Left colon (tissue), 2 donors: ENCODE data around the gene RAB5B. TPM values are rescaled to one million over a fixed set of nuclear protein-coding genes. Genes with fewer than 3 reads are reported as not detected.
A peak's percentile ranks its signal among the peaks of the same experiment; 100 is the strongest.

ENCODE experiments used
- ATAC-seq: fragments of 200-7000 bp; cut with Tn5 transposase; one replicate; pipeline ENCODE4 v1.9.1; 2020; ENCODE audit warnings: mild to moderate bottlenecking, moderate library complexity
- DNase-seq, 2 donors: peaks; one replicate each; pipeline ENCODE4 v3.0.0-alpha.2; 2020
- intact Hi-C, 2 donors: fragments of 100-400 bp; cut with DNase I in 1 of 2; cut with micrococcal nuclease in 1 of 2; formaldehyde crosslinking; loops; one replicate each; pipeline versions ENCODE4 v1.11.2 to v1.14.0; 2022; cut with DNase I, micrococcal nuclease
- long read RNA-seq: library from polyadenylated mRNA; unstranded; transcript quantifications from one replicate; pipeline ENCODE4 v2.0.0, GENCODE V29; 2021
- total RNA-seq, 2 donors: library from RNA; stranded (reverse); fragmentation: NEBNext Ultra II Directional; extraction: Animal tissue kit (Norgen Biotek cat#: 25700); gene quantifications; one replicate each; pipeline ENCODE4 v1.2.1, GENCODE V29; 2021
- donor health status: DM: no; HTN: no; CAD: no.
- donor health status: DM: yes; HTN: yes; CAD: no.

The RAB5B gene, protein sequence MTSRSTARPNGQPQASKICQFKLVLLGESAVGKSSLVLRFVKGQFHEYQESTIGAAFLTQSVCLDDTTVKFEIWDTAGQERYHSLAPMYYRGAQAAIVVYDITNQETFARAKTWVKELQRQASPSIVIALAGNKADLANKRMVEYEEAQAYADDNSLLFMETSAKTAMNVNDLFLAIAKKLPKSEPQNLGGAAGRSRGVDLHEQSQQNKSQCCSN
- total RNA-seq, result 100 to 1,000 TPM; 149 to 169 TPM
- long read RNA-seq, full-length matches to known transcripts, result 5 of 37 reads
- long read RNA-seq, partial matches to known transcripts, result 3 of 37 reads
- long read RNA-seq, other reads (novel, unspliced or antisense), result 29 of 37 reads

DNA sequence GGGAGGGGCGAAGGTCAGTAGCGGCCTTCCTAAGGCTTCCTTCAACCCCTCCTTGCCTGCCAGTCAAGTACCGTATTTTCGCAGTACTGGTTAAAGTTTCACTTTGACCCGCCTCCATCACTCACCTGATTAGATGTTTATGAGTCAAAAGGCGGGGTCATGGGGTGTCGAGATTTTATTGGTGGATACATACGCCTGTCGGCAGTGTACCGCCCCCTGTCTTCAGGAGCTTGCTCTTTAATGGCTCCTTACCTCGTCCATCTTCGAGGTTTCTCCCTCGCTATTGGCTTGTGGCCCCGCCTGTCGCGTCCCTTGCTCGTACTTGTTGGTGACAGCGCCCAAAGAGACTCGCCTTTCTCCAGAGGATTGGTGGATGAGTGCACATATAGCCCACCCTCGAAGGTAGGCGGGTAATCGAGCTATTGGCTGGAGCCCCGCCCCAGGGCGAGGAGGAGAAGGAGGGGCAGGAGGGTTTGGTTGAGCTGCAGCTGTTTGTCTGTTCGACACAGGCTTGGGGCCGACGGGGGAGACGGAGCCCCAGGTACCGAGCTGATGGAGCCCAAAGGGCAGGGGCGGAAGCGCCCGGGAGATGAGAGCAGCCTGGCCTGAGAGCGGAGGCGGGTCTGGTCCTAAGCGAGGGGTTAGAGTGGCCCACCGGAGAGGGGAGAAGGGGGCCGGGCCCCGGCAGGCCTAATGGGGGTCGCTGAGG lies at the start of gene RAB5B:
TSS of gene RAB5B (plus strand) at position 480 of the 709 bp plus-strand sequence. CDS start 12,883 bp downstream, outside the sequence.
- intact Hi-C loops, result loop anchor here in 1 of 2 donors (5.0 kb wide), 1 partner anchor 41 kb away; the partner anchor contains the start of gene DGKA
- DNase-seq (peak; percentile 97 to 100), ATAC-seq (peak; percentile 84)

DNA sequence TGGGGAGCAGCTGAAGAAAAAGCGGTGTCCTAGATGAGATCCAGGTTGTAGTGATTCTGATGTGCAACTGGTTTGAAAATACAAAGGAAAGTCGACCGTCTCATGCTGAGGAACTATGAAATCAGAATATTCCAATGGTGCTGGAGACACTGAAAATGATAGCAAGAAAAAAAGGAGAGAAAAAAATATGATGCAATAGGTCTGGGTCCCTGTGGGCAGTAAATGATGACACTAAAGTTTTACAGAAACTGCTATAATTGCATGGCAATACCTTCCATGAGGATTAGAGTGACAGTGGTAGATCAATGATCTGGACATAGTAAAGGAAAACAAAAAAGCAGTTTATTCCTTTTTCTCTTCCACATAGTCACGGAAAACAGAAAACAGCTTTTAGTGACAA lies 48.5 kb upstream of the RAB5B start:
- ATAC-seq (no peak), DNase-seq (no peak)
- intact Hi-C loops, result loop anchor here in 1 of 2 donors (10.0 kb wide), 1 partner anchor 101 kb away; the partner anchor contains the start of gene DNAJC14

DNA sequence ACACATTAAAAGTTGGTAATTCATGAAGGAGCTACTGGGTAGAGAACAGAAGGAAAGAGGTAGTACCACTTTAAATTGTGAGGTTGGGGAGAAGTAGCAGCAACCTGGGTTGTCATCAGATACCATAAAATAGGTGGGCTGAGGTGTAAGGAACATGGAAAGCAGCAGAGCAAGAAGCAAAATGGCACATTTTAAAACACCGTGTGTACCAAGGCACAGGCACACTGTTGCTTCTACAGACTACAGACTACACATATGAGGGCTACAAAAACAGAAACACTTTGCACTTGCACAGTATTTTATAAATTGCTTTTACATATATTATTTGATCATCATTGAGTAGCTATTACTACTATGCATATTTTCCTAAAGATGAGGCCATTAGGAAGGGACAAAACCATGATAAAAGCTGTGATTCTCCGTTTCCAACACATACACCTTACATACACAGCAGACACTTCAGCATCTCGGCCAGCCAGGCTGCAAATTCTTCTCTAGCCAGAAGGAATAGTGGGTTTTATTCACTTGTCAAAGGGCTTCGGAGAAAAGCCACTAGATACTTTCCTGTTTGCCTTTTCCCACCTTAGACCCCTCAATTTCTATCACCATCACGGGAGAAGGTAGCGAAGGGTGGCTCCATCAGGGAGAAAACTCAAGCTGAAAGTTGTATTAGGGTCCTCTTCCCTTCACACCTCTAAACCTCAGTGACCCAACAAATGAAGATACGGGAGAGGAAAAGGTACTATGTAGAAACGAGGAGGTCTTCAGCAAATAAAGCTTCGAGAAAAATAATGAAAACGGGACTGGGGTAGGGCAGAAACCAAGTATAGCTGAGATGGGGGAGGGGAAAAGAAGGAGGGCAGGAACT lies 47.8 kb upstream of the RAB5B start:
- ATAC-seq, result no peak
- intact Hi-C loops, result loop anchor here in 1 of 2 donors (10.0 kb wide), 1 partner anchor 101 kb away; the partner anchor contains the start of gene DNAJC14
- DNase-seq, result no peak

DNA sequence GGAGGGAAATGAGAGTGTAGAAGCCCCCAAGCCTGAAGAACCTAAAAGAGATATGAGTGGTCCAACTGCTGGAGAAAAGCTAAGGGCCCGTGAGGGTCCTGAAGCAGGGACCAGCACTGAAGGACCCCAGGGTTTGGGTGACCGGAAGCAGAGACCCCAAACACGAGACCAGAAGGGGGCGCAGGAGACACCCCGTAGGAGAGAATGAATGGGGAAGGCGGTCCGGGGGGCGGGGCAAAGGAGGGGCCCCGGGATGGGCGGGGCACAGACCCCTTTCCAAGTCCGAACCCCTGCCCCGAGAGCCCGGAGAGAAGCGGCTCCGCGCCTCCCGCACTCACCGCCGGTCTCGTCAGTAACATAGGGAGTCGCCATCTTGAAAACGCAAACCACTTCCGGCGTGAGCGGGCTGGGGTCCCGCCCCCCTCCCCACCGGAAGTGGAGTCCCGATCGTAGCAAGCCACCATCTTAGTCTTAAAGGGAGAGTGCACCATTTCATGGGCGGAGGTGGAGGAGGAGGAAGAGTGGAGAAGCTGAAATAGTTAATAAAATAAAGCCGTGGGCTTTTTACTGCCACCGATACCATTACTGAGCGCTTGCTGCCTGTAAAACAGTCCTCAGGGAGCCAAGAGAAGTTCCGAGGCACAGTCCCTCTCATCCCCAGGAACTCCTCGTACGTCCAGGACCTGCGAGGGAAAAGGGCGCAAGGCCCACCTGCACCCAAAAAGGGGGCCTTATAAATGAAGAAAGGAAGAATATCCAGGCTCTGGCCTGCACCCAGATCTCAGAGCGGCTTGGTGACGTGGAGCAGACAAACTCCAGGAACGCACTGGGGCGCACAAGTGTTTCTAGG lies 46.9 kb upstream of the RAB5B start:
- intact Hi-C loops, result loop anchor here in 1 of 2 donors (10.0 kb wide), 1 partner anchor 102 kb away; the partner anchor contains the start of gene DNAJC14

DNA sequence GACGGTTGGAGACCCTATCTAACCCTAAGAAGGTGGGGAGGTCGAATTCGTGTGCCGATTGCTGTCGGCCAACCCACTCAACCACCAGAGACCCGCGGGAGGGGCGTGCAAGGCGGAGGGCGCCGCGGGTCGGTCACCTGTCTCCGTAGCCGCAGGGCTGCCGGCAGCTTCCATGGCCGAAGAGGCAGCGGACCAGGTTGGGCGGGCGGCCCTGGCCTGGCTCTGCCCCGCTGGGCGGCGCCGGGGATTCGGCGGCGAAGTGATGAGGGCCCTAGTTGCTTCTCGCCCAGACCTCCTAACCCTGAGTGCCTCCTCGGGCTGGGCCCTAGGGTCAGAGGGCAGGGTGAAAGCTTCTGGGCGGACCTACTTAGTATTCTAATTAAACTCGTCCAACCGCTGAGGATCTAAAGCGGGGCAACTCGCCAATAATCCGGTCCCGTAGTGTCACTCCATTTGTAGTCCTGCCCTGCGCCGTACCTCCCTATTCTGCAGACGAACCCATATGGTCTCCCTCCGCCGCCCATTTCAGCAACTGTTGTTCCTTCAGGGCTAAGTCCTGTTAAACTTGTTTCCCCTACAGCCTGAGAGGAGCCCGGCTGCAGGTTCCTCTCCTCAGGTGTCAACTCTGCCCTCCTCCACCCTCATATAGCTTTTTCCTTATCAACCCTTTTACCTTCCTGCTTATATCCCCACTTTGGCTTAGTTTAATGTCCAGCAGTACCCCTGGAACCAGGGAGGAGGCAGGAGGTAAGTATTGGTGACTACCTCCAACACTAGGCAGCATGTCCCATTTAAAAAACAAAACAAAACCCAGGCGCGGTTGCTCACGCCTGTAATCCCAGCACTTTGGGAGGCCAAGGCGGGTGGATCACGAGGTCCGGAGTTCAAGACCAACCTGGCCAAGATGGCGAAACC lies 46.0 kb upstream of the RAB5B start, which contains the start of gene PYM1:
TSS of gene PYM1 (minus strand) at position 307 of the 915 bp plus-strand sequence. CDS start at position 174, 133 bp downstream.
- ATAC-seq (peak; percentile 47), DNase-seq (peak; percentile 91 to 95)
- intact Hi-C loops, result loop anchor here in 1 of 2 donors (10.0 kb wide), 1 partner anchor 103 kb away; the partner anchor contains the start of gene DNAJC14

More for the DNA sequence above, 46.9 kb upstream of the RAB5B start:
- peak; percentile 63 for ATAC-seq
- DNase-seq, result peak; percentile 87 to 96

DNA sequence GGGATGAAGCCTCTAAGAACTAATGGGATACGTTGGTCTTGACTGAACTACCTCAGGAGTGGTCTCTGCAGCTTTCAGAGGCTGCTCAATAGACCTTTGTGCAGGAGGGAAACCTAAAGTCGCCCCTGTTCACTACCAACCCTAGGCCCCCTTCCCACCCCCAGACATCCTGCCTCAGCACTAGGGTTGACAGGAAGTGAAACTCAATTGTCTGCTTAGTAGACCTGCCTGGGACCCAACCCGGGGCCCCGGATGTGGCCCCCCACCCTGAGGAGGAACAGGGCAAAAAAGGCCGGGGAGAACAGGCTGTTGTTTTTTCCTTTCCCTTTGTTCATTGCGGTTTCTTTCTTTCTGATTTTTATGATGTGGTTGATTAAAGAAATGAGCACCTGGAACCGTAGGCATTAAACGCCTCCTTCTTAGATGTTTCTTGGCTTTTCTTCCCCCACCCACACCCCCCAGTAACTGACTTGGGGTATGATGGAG lies 44.5 kb upstream of the RAB5B start:
- intact Hi-C loops, result loop anchor here in 1 of 2 donors (10.0 kb wide), 1 partner anchor 105 kb away; the partner anchor contains the start of gene DNAJC14
- DNase-seq (peak; percentile 47 to 66), ATAC-seq (no peak)

DNA sequence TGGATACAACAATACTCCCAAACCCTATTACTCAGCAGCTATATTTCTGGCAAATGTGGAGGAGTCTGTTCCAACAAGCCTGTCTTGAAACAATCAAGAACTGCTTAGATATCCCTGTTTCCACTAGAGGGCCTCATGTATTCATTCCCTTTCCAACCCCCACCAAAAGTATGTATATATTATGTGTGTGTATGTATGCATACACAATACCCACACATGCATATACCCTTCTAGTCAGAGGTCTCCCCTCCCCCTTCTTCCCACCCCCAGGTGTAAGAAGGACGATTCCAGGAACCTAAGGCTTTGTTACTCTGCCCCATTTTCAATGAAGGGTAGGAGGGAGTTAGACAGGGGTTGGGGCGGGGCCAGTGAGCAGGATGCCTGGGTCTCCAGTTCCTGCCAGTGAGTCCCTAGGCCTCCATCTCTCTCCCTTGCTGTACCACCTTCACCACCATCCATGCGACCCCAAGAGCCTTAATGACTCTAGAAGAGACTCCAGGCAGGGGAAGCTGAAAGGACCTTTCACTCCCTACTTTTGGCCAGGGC lies 43.0 kb upstream of the RAB5B start, which contains the start of gene DGKA:
TSS of gene DGKA (plus strand) at position 392 of the 546 bp plus-strand sequence. CDS start 5,342 bp downstream, outside the sequence.
- DNase-seq (peak; percentile 67 to 76), ATAC-seq (peak; percentile 30)
- intact Hi-C loops, result loop anchor here in 1 of 2 donors (5.0 kb wide), 1 partner anchor 41 kb away; the partner anchor contains the start of gene RAB5B

DNA sequence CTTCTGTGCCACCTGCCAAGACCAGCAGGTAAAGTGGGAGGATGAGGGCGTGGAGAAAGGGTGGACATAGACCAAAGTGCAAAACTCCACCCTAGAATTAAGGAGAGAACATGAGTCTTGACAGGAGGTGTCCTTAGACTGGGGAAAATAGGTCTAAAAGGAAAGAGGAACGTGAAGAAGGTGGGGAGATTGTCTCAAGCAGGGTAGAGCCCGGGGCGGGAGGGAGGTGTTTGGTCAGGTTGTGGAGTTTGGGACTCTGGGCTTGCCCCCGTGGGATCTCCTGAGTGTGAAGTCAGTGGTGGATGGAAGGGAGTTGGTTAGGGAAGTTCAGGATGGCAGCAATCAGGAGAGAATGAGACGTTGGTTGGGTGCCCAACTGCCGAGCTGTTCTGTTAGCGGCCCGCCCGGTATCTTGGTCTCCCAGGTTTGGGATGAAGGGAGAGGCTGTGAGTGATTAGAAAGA lies 42.5 kb upstream of the RAB5B start:
- ATAC-seq (peak; percentile 49), DNase-seq (peak; percentile 42 to 56)
- intact Hi-C loops, result loop anchor here in 1 of 2 donors (5.0 kb wide), 1 partner anchor 41 kb away; the partner anchor contains the start of gene RAB5B

DNA sequence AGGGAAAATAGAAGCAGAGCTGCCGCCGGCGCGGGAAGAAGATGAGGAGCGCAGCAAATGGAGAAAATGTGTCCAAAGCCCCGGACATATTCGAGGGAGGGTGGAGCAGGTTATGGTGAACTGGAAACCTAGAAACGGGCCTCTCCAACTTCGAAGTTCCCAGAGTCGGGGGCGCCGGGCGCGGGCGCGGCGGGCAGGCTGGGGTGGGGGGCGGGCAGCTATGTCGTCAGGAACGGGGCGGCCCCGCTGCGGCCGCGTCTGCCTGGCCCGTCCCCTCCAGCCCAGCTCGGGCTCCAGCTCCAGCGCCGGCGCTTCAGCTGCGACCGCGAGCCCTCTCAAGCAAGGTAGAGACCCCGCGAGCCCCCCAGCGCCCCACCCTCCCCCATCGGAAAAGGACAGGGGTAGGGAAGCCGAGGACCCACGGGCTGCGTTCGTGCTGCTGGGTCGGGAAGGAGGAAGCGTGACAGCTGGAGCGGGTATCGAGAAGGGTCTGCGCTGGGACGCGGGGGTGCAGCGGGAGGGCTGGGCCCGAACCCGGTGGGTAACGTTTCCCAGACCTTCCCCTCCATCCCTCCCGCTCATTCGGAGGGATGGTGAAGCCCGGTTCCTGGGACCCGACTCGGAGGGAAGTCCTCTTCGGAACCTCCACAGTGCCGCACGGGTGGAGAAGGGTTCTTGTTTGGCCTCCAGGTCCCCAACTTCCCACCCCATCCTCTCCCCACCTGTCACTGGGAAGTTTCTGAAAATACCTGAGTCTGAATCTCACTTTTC lies 41.9 kb upstream of the RAB5B start:
- DNase-seq, result peak; percentile 68 to 77
- peak; percentile 39 for ATAC-seq
- intact Hi-C loops, result loop anchor here in 1 of 2 donors (5.0 kb wide), 1 partner anchor 40 kb away; the partner anchor contains the start of gene RAB5B

DNA sequence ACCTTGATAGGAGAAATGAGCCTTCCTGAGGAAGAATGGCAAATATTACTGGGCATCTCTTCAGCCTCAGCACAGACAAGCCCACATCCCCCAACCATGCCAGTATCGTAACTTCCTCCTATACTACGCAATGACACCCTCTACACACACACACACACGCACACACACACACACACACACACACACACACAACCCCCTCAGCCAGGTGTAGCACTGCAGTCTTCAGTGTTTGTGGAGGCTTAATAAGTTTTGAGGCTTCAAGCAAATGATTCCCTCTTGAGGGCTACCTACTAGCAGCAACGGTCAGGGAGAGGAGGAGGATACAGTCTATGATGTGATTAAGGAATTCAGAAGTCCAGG lies 41.3 kb upstream of the RAB5B start:
- intact Hi-C loops, result loop anchor here in 1 of 2 donors (5.0 kb wide), 1 partner anchor 40 kb away; the partner anchor contains the start of gene RAB5B
- ATAC-seq, result peak; percentile 31
- DNase-seq, result peak; percentile 52 to 55

DNA sequence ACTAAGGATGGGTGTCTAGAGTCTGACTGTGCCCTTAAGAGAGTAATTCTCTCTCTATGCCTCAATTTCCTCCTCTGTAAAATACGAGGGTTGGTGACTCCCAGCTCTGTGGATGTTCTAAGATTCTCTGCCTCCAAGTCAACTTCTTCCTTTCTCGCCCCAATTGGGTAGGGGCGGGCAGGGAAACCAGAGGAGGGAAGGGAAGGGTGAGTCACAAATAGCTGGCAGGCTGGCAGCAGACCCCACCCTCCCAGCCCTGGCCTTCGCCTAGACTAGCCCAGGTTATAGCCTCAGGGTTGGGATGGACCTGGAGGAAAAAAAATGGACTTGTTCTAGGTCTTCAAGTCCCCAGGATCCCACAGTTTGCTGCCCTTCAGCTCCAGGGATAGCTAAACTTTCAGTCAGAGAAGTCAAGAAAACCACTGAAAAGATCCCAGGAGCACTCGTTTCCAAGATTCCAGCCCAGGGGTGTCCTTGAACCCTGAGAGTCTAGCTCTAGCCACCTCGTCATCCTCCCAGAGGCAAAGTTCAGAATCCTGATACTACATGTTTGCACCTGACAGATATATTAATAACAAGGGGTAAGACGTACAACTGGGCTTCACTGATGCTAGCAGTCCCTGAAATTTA lies 40.6 kb upstream of the RAB5B start:
- intact Hi-C loops, result loop anchor here in 1 of 2 donors (5.0 kb wide), 1 partner anchor 39 kb away; the partner anchor contains the start of gene RAB5B
- DNase-seq, result peak; percentile 47 to 65
- ATAC-seq, result peak; percentile 44

DNA sequence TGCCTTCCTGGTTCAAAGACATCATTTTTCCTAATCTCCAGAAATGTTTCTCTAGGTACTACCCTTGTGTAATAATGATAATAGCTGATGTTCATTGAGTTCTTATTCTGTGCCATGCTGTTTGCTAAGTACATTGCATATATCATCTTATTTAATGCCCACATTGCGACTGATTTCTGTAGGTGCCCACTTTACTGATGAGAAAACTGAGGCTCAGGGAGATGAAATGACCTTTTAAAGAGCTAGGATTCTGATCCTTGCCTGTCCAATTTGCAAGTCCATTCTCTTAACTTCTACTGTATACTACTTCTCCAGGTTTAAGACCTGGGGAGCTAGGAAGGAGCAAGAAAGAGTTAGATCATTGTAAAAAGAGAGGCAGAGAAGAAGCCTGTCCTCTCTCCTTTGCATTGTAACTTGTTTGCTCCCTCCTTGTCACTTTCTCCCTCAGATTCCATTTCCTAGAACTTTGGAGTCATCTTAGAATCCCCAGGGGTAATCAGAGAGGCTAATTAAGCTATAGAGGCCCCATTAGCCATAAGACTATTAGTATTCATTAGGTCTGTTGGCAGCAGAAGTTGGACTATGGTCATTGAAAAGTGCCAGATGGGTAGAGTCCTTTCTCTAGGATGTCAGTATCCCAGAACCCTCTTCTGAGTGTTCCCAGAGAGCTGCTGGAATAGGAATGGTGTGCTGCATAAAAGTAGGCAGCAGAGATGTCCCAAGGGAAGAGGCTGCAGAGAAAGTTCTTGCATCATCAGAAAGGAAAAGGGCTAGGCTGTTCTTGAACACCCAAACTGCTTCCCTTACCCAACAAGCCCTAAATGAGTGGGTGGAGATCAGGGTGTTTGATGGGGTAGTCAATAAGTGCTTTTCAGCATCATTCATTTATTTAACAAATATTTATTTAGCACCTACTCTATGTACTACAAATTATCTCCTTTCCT lies 39.8 kb upstream of the RAB5B start:
- ATAC-seq, result no peak
- no peak for DNase-seq
- intact Hi-C loops, result loop anchor here in 1 of 2 donors (5.0 kb wide), 1 partner anchor 38 kb away; the partner anchor contains the start of gene RAB5B

DNA sequence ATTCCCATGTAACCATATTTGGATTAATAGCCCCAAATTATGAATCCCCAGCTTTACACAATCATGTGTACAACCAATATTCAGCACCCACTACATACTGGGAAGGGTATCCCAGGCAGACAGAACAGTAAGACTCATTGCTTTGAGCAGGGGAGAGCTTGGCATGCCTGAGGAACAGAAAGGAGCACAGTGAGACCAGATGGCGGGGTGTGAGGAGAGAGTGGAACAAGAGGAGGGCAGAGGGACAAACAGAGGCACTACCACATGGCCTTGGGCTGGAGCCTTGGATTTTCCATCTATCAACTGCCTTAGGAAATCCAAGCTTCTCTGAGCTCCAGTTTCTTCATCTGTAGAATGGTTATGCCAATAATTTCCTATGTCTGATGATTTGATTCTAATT lies 39.1 kb upstream of the RAB5B start:
- intact Hi-C loops, result loop anchor here in 1 of 2 donors (5.0 kb wide), 2 partner anchors 38 to 192 kb away; partner anchors contain the start of genes GDF11 and RAB5B
- DNase-seq, result no peak
- no peak for ATAC-seq
